Large intestine (tissue), 3 donors: ENCODE data around the gene PIGS. TPM values are rescaled to one million over a fixed set of nuclear protein-coding genes. Genes with fewer than 3 reads are reported as not detected.
A peak's percentile ranks its signal among the peaks of the same experiment; 100 is the strongest.
"Not testable (repeated sequence)": the region's sequence is repeated elsewhere in the genome, so short reads cannot be mapped to it uniquely, and the experiment has no call there.

Experiments used
- DNase-seq, 2 donors: peaks; one replicate each; pipeline versions ENCODE4 v3.0.0 to v3.0.0-alpha.2; 2013
- H3K27ac ChIP-seq: one replicate; pipeline ENCODE4 v1.5.1; 2013; ENCODE audit warnings: low read length
- H3K27me3 ChIP-seq: 2 replicates; pipeline ENCODE4 v1.6.1; 2013; ENCODE audit warnings: low read length; ENCODE audit not compliant: control insufficient read depth, insufficient read depth
- H3K36me3 ChIP-seq: 2 replicates; pipeline ENCODE4 v1.6.1; 2013; ENCODE audit warnings: low read length; ENCODE audit not compliant: control insufficient read depth, insufficient read depth
- H3K4me1 ChIP-seq: one replicate; pipeline ENCODE4 v1.6.1; 2013; ENCODE audit warnings: low read length; ENCODE audit not compliant: control insufficient read depth, insufficient read depth
- H3K4me3 ChIP-seq: one replicate; pipeline ENCODE4 v1.5.1; 2013; ENCODE audit warnings: low read length
- H3K9me3 ChIP-seq: one replicate; pipeline ENCODE4 v1.6.1; 2013; ENCODE audit warnings: mild to moderate bottlenecking, low read depth, low read length, moderate library complexity; ENCODE audit not compliant: control insufficient read depth
- WGBS: methylation state at CpG from one replicate; pipeline ENCODE4 v1.1.5; 2013; ENCODE audit warnings: low lambda C conversion rate; ENCODE audit not compliant: insufficient coverage; 5-methylcytosine and 5-hydroxymethylcytosine counted together
- polyA plus RNA-seq: library from polyadenylated mRNA; unstranded; fragments of 120-200 nt; gene quantifications from one replicate; pipeline ENCODE4 v1.2.1, GENCODE V29; 2013

PIGS gene
- polyA plus RNA-seq, 1 donor: 88.7 TPM

DNA sequence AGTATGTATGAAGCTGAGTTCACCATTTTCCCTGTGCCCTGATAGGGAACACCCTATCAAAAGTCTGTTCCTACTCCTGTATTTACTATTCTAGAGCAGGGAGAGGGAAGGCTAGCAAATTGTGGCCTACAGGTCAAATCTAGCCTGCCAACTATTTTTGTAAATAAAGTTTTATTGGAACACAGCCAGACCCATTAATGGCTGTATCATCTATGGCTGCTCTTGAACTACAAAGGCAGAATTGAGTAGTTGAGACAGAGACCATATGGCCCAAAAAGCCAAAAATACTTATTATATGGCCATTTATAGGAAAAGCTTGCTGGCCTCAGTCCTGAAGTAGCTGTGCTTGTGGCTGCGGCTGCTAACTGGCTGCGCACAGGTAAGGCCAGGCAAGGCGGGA is 9.6 kb upstream of the PIGS start:
- peaks cover 11% of the 10 kb centered on the region for H3K4me1 ChIP-seq
- no peak for DNase-seq
- no peak overlapping the region for H3K27ac ChIP-seq
- H3K9me3 ChIP-seq: no peaks in the 10 kb centered on the region
- no CpG with 5 or more reads among the region's 3 CpGs for WGBS
- no peaks in the 10 kb centered on the region for H3K27me3 ChIP-seq
- no peak overlapping the region for H3K4me3 ChIP-seq
- peaks cover 66% of the 10 kb centered on the region for H3K36me3 ChIP-seq

GRCh38 chr17:28579526-28579925 is 8.2 kb upstream of the PIGS start:
- no peak overlapping the region for H3K27ac ChIP-seq
- no peaks in the 10 kb centered on the region for H3K9me3 ChIP-seq
- H3K4me3 ChIP-seq: no peak overlapping the region
- DNase-seq: no peak
- peaks cover 54% of the 10 kb centered on the region for H3K36me3 ChIP-seq
- H3K27me3 ChIP-seq: no peaks in the 10 kb centered on the region
- WGBS: no CpG with 5 or more reads among the region's 4 CpGs
- peaks cover 3% of the 10 kb centered on the region for H3K4me1 ChIP-seq

GRCh38 chr17:28578246-28579195 is 7.2 kb upstream of the PIGS start:
- H3K27ac ChIP-seq: no peak overlapping the region
- H3K9me3 ChIP-seq: no peaks in the 10 kb centered on the region
- peaks cover 44% of the 10 kb centered on the region for H3K36me3 ChIP-seq
- no peaks in the 10 kb centered on the region for H3K27me3 ChIP-seq
- H3K4me1 ChIP-seq: peaks cover 3% of the 10 kb centered on the region
- no CpG with 5 or more reads among the region's 8 CpGs for WGBS
- no peak overlapping the region for H3K4me3 ChIP-seq
- no peak for DNase-seq

DNA sequence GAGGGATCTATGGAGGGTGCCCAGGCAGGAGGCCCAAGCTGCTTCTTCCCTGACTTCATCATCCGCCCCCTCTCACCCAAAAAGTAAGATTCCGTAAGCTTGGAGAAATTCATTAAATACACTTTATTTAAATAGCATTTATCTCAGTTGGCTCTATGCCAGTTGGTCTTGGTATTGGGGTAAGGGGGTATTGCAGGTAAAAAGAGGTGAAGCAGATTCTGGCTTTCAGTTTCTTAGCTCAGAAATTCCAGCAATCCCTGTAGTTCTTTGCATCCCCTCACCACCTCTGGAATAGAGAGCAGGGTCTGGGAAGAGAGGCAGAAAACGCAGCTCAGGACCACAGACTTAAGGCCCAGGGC is 6.1 kb upstream of the PIGS start:
- no peak for DNase-seq
- no CpG with 5 or more reads among the region's 3 CpGs for WGBS
- Histone ChIP-seq H3K27me3 (no peaks in the 10 kb centered on the region), H3K4me3 (no peak overlapping the region), H3K9me3 (no peaks in the 10 kb centered on the region), H3K27ac (no peak overlapping the region), H3K4me1 (peaks cover 12% of the 10 kb centered on the region), H3K36me3 (peaks cover 33% of the 10 kb centered on the region)

DNA sequence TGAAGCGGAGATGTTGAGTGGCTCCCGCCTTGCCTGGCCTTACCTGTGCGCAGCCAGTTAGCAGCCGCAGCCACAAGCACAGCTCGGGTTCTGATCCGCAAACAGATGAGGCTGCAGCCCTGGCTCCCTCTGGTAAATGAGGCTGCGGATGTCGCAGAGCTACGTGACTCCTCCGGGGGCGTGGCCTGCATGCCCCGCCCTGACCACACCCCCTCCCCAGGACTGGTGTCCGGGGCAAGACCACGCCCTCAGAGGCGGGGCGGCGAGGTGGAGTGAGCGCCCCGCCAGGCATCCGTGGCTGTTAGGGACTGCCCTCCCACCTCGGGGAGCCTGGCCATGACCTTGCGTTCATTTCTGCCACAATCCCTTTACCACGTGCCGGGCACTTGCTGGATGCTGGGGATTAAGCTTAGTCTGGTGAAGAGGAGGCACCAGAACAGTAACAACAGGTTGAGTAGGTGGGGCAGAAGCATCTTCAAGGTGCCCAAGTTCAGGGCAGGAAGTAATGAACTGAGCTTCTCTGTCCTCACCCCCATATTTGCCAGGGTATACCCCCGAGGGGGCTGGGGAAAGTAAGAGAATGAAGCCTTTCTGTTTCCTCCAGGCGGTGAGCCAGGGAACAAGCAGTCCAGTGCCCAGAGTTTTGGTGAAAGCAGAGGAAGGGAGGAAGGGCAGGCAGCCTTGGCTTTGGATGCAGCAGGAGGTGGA is 5.6 kb upstream of the PIGS start, which contains the start of gene ALDOC:
TSS of gene ALDOC (minus strand) at position 138 of the 708 bp plus-strand sequence. CDS start 1,363 bp downstream, outside the sequence.
- peak within 1 kb of the TSS; percentile 33 for H3K4me3 ChIP-seq
- WGBS: no CpG with 5 or more reads among the region's 26 CpGs
- DNase-seq: peak; percentile 94 to 97
- no peaks in the 10 kb centered on the region for H3K9me3 ChIP-seq
- no peak within 1 kb of the TSS for H3K27ac ChIP-seq
- peaks cover 28% of the 10 kb centered on the region for H3K36me3 ChIP-seq
- peaks cover 18% of the 10 kb centered on the region for H3K4me1 ChIP-seq
- H3K27me3 ChIP-seq: no peaks in the 10 kb centered on the region

GRCh38 chr17:28576016-28576415 is 4.7 kb upstream of the PIGS start:
- Histone ChIP-seq H3K4me1 (peaks cover 19% of the 10 kb centered on the region), H3K36me3 (peaks cover 28% of the 10 kb centered on the region)
- H3K27ac ChIP-seq, DNase-seq, H3K4me3 ChIP-seq, H3K9me3 ChIP-seq, H3K27me3 ChIP-seq: not testable (repeated sequence)
- WGBS: no CpG with 5 or more reads among the region's 3 CpGs

GRCh38 chr17:28575126-28575795 is 3.9 kb upstream of the PIGS start:
- Histone ChIP-seq H3K9me3 (no peaks in the 10 kb centered on the region), H3K4me1 (peaks cover 19% of the 10 kb centered on the region), H3K27ac (no peak overlapping the region), H3K27me3 (no peaks in the 10 kb centered on the region), H3K4me3 (no peak overlapping the region), H3K36me3 (peaks cover 25% of the 10 kb centered on the region)
- no peak for DNase-seq
- no CpG with 5 or more reads among the region's 14 CpGs for WGBS

DNA sequence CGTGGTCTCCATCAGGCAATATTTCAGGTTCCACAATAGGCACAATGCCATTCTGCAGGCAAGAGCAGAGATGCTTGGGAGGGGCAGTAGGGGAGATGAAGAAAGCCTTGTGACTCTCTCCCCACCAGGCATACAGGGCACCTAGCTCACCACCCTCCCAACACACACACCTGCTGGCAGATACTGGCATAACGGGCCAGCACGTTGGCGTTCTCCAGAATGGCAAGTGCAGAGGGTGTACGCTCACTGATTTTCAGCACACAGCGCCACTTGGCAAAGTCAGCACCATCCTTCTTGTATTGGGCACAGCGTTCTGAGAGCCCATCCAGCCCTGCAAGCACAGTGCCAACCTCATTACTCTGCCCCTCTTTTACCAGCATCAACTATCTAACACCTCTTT is 3.2 kb upstream of the PIGS start:
- H3K27me3 ChIP-seq: no peaks in the 10 kb centered on the region
- WGBS: no CpG with 5 or more reads among the region's 7 CpGs
- H3K9me3 ChIP-seq: no peaks in the 10 kb centered on the region
- H3K4me3 ChIP-seq: no peak overlapping the region
- no peak for DNase-seq
- peaks cover 19% of the 10 kb centered on the region for H3K36me3 ChIP-seq
- no peak overlapping the region for H3K27ac ChIP-seq
- H3K4me1 ChIP-seq: peaks cover 23% of the 10 kb centered on the region

- Histone ChIP-seq H3K27me3 (no peaks in the 10 kb centered on the region), H3K9me3 (no peaks in the 10 kb centered on the region), H3K4me3 (no peak overlapping the region), H3K27ac (no peak overlapping the region), H3K36me3 (peaks cover 14% of the 10 kb centered on the region), H3K4me1 (peaks cover 23% of the 10 kb centered on the region)
- no CpG with 5 or more reads among the region's 6 CpGs for whole genome bisulfite sequencing
- no peak for DNase-seq
Observed at GRCh38 chr17:28573966-28574480, 2.7 kb upstream of the PIGS start.

DNA sequence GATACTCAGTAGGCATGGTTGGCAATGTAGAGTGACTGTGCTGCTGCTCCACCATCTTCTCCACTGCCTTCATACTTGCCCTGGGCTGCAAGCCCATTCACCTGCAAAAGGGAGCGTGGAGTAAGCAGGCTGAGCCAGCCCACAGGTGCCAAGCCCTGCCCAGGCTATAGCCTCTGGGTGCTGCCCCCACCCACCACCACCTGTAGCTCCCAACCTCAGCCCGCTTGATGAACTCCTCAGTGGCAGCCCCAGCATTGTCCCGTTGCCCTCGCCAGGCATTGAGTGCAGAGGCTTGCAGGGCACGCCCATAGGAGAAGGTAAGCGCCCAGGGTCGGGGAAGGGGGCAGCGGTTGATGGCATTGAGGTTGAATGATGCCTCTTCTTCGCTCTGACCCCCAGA is 2.2 kb upstream of the PIGS start:
- no peaks in the 10 kb centered on the region for H3K27me3 ChIP-seq
- H3K4me3 ChIP-seq: no peak overlapping the region
- peaks cover 9% of the 10 kb centered on the region for H3K36me3 ChIP-seq
- no peaks in the 10 kb centered on the region for H3K9me3 ChIP-seq
- WGBS: no CpG with 5 or more reads among the region's 9 CpGs
- no peak for DNase-seq
- H3K27ac ChIP-seq: no peak overlapping the region
- H3K4me1 ChIP-seq: peaks cover 23% of the 10 kb centered on the region
